HuH-7.5 (cell line): ENCODE measurements around the gene SLCO4A1.
A peak's percentile ranks its signal among the peaks of the same experiment; 100 is the strongest.
"Not testable (repeated sequence)": the region's sequence is repeated elsewhere in the genome, so short reads cannot be mapped to it uniquely, and the experiment has no call there.

Experiments used
- DNase-seq: peaks from one replicate; pipeline ENCODE4 v3.0.0; 2011; ENCODE audit warnings: low spot score

Gene SLCO4A1

GRCh38 chr20:62665826-62666735 lies 23.8 kb downstream of the SLCO4A1 start:
- no peak for DNase-seq

- DNase-seq, result no peak
Measured at GRCh38 chr20:62666736-62667529, 24.6 kb downstream of the SLCO4A1 start.

- DNase-seq, result no peak
Measured at GRCh38 chr20:62667530-62668440, 25.5 kb downstream of the SLCO4A1 start.

- DNase-seq, result peak; percentile 99
Measured at GRCh38 chr20:62668441-62669027, 26.2 kb downstream of the SLCO4A1 start.

GRCh38 chr20:62669249-62669648 lies 26.9 kb downstream of the SLCO4A1 start:
- DNase-seq, result no peak

GRCh38 chr20:62670156-62670555 lies 27.9 kb downstream of the SLCO4A1 start:
- DNase-seq, result no peak

- no peak for DNase-seq
Measured at GRCh38 chr20:62670998-62671397, 28.7 kb downstream of the SLCO4A1 start.

- no peak for DNase-seq
Measured at GRCh38 chr20:62671765-62672164, 29.5 kb downstream of the SLCO4A1 start.

GRCh38 chr20:62674370-62674769 lies 32.1 kb downstream of the SLCO4A1 start:
- DNase-seq, result no peak

GRCh38 chr20:62675156-62675876 lies 33.0 kb downstream of the SLCO4A1 start:
- DNase-seq, result no peak

- DNase-seq, result no peak
Measured at GRCh38 chr20:62675877-62676260, 33.6 kb downstream of the SLCO4A1 start.

- no peak for DNase-seq
Measured at GRCh38 chr20:62676976-62677375, 34.7 kb downstream of the SLCO4A1 start.

- DNase-seq, result no peak
Measured at GRCh38 chr20:62677678-62678077, 35.4 kb downstream of the SLCO4A1 start.

GRCh38 chr20:62678553-62678952 lies 36.2 kb downstream of the SLCO4A1 start:
- no peak for DNase-seq

GRCh38 chr20:62679978-62680589 lies 37.8 kb downstream of the SLCO4A1 start:
- no peak for DNase-seq

GRCh38 chr20:62682912-62683517 lies 40.7 kb downstream of the SLCO4A1 start:
- no peak for DNase-seq

GRCh38 chr20:62683660-62684322 lies 41.5 kb downstream of the SLCO4A1 start:
- not testable (repeated sequence) for DNase-seq

- DNase-seq, result no peak
Measured at GRCh38 chr20:62684981-62685380, 42.7 kb downstream of the SLCO4A1 start.

- no peak for DNase-seq
Measured at GRCh38 chr20:62685781-62686555, 43.7 kb downstream of the SLCO4A1 start.
